ENCODE results near the gene ACSL1.
"Not testable (repeated sequence)": the region's sequence is repeated elsewhere in the genome, so short reads cannot be mapped to it uniquely, and the experiment has no call there.

ACSL1 gene

GRCh38 chr4:184850018-184850417 is 24.2 kb upstream of the ACSL1 start:
- H3K4me3 ChIP-seq (ENCODE audit: low read depth, low read length), result no peak overlapping the region
- TF ChIP-seq, protein P1, sequence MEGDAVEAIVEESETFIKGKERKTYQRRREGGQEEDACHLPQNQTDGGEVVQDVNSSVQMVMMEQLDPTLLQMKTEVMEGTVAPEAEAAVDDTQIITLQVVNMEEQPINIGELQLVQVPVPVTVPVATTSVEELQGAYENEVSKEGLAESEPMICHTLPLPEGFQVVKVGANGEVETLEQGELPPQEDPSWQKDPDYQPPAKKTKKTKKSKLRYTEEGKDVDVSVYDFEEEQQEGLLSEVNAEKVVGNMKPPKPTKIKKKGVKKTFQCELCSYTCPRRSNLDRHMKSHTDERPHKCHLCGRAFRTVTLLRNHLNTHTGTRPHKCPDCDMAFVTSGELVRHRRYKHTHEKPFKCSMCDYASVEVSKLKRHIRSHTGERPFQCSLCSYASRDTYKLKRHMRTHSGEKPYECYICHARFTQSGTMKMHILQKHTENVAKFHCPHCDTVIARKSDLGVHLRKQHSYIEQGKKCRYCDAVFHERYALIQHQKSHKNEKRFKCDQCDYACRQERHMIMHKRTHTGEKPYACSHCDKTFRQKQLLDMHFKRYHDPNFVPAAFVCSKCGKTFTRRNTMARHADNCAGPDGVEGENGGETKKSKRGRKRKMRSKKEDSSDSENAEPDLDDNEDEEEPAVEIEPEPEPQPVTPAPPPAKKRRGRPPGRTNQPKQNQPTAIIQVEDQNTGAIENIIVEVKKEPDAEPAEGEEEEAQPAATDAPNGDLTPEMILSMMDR (IDR thresholded peaks at IDR 0.05; ENCODE audit: low read depth, low read length), result no peak

- H3K4me3 ChIP-seq (ENCODE audit: low read depth, low read length), result no peak overlapping the region
- TF ChIP-seq, protein P1 (IDR thresholded peaks at IDR 0.05; ENCODE audit: low read depth, low read length), result no peak
Observed at GRCh38 chr4:184849185-184849584, 23.4 kb upstream of the ACSL1 start.

DNA sequence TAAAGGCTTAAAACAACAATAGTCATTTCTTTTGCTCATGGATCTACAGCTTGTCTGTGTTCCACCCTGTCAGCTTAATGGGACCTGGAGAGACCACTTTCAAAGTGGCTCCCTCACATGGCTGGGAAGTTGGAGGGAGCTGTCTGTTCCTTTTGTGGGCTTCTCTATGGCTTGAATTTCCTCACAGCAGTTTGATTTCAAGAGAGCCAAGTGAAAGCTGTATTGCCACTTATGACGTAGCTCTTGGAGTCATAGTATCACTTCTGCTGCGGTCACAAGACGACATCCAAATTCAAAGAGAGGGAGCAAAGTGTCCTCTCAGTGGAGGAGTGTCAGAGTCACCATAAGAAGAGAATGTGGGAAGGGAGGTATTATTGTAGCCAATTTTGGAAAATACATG is 22.7 kb upstream of the ACSL1 start:
- no peak overlapping the region for H3K4me3 ChIP-seq (ENCODE audit: low read depth, low read length)
- TF ChIP-seq, protein P1 (IDR thresholded peaks at IDR 0.05; ENCODE audit: low read depth, low read length), result no peak

GRCh38 chr4:184846531-184846930 is 20.8 kb upstream of the ACSL1 start:
- TF ChIP-seq, protein P1 (IDR thresholded peaks at IDR 0.05; ENCODE audit: low read depth, low read length), result no peak
- H3K4me3 ChIP-seq (ENCODE audit: low read depth, low read length), result no peak overlapping the region

DNA sequence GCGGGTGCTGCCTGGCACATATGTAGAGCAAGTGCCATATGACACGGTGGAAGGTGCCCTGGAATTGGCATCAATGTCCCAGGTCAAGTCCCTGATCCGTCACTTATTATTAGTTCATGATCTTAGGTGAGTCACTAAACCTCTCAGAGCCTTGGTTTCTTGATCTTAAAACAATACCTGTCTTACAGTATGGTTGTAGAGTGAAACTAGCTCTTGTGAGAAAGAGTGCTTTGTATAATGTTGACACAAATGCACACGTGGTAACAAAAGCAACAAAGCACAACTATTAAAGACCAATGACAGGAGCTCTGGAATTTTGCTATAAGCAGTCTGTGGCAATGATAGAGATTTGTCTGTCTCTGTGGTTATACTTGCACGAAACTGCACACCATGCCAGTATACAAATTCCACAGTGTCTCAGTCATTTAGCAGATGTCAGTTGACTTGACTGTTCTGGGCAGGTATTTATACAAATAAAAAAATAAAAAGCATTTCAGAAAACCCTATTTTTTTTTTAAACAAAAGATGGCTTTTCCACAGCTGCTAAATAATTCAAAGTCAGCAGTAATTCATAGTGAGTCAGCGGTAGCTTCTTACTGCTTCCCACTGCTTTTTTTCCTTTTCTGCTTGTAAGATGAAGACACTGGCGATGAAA is 19.7 kb upstream of the ACSL1 start:
- TF ChIP-seq, protein P1 (IDR thresholded peaks at IDR 0.05; ENCODE audit: low read depth, low read length), result no peak
- H3K4me3 ChIP-seq (ENCODE audit: low read depth, low read length), result no peak overlapping the region

- TF ChIP-seq, protein P1 (IDR thresholded peaks at IDR 0.05; ENCODE audit: low read depth, low read length), result no peak
- no peak overlapping the region for H3K4me3 ChIP-seq (ENCODE audit: low read depth, low read length)
Observed at GRCh38 chr4:184844742-184845141, 19.0 kb upstream of the ACSL1 start.

DNA sequence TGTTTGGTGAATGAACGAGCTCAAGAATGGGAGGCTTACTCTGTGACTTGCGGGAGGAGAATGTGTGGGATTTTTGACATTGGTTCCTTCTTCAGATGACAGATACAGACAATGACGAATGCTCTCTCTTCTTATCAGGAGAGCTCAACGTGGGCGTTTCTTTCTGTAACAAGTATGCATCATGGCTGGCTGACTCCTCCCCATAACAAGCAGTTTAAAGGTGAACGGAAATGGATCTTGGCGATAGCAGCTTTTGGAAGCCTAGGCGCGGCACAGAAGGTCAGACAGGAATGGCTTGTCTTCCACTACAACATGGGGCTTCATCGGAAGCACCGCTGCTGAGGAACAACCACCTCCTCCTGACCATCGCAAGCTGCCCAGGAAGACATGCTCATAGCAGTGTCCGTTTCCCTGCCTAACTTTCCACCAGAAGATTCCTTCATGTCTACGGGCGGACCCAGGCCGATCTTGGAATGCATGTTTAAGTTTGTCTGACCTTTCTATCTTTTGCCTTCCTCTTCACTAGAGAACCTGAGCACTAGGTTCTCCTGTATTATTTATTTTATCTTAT is 18.3 kb upstream of the ACSL1 start:
- TF ChIP-seq, protein P1 (IDR thresholded peaks at IDR 0.05; ENCODE audit: low read depth, low read length), result no peak
- H3K4me3 ChIP-seq (ENCODE audit: low read depth, low read length), result no peak overlapping the region

DNA sequence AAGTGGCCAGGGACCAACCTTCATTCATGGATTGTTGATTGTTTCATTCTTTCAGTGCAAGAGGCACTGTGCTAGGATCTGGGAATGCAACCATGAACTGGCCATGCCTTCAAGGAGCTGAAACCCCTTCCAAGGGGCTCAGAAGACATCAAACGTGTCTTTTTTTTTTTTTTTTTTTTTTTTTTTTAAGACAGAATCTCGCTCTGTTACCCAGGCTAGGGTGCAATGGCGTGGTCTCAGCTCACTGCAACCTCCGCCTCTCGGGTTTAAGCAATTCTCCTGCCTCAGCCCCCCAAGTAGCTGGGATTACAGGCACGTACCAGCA is 13.3 kb upstream of the ACSL1 start:
- H3K4me3 ChIP-seq (ENCODE audit: low read depth, low read length), result not testable (repeated sequence)
